Neural cell (in vitro differentiated cells): ENCODE measurements around the gene CHDH. TPM values are rescaled to one million over a fixed set of nuclear protein-coding genes. Genes with fewer than 3 reads are reported as not detected.

Experiments
- H2AFZ ChIP-seq: fragments of 200-600, 300-800 bp; sonication (generic), shearing (Covaris generic); 2 replicates; pipeline ENCODE4 v1.6.0; 2014; ENCODE audit warnings: low read depth, mild to moderate bottlenecking, antibody characterized with exemption, low read length, moderate library complexity
- H3F3A ChIP-seq: fragments of 200-600 bp; shearing (Covaris generic); 2 replicates; pipeline ENCODE4 v1.6.1; 2016; ENCODE audit warnings: mild to moderate bottlenecking, moderate library complexity, mixed read lengths, antibody characterized with exemption, low read length; ENCODE audit not compliant: insufficient read depth, poor library complexity, severe bottlenecking
- H3K27ac ChIP-seq: fragments of 200-600, 300-800 bp; sonication (generic), shearing (Covaris generic); 2 replicates; pipeline ENCODE4 v1.5.1; 2014; ENCODE audit warnings: mild to moderate bottlenecking, low read length, moderate library complexity
- H3K27me3 ChIP-seq: fragments of 300-800, 200-600 bp; sonication (generic), shearing (Covaris generic); 2 replicates; pipeline ENCODE4 v1.6.0; 2014; ENCODE audit warnings: mild to moderate bottlenecking, low read depth, low read length, moderate library complexity; ENCODE audit not compliant: insufficient read depth
- H3K36me3 ChIP-seq: fragments of 300-800, 200-600 bp; sonication (generic), shearing (Covaris generic); 2 replicates; pipeline ENCODE4 v1.5.1; 2014; ENCODE audit warnings: mild to moderate bottlenecking, antibody characterized with exemption, low read length, moderate library complexity; ENCODE audit not compliant: insufficient read depth
- H3K4me2 ChIP-seq: fragments of 300-800, 200-600 bp; sonication (generic), shearing (Covaris generic); 2 replicates; pipeline ENCODE4 v1.6.0; 2014; ENCODE audit warnings: mild to moderate bottlenecking, low read length
- H3K4me3 ChIP-seq: fragments of 300-800, 200-600 bp; sonication (generic), shearing (Covaris generic); 2 replicates; pipeline ENCODE4 v1.5.1; 2014; ENCODE audit warnings: mild to moderate bottlenecking, low read length, moderate library complexity
- H3K79me2 ChIP-seq: fragments of 200-600 bp; shearing (Covaris generic); replicated peaks from 2 replicates; pipeline ENCODE4 v1.6.0; 2014; ENCODE audit warnings: mild to moderate bottlenecking, low read length, moderate library complexity; ENCODE audit not compliant: insufficient read depth
- H3K9ac ChIP-seq: fragments of 300-800, 200-600 bp; sonication (generic), shearing (Covaris generic); 2 replicates; pipeline ENCODE4 v1.6.1; 2016; ENCODE audit warnings: mild to moderate bottlenecking, low read length, mixed read lengths
- H3K9me2 ChIP-seq: fragments of 200-600 bp; shearing (Covaris generic); 2 replicates; pipeline ENCODE4 v1.6.1; 2016; ENCODE audit warnings: mild to moderate bottlenecking, low read length, mixed read lengths; ENCODE audit not compliant: insufficient read depth
- H3K9me3 ChIP-seq: fragments of 200-600, 300-800 bp; sonication (generic), shearing (Covaris generic); 2 replicates; pipeline ENCODE4 v1.6.1; 2016; ENCODE audit warnings: mild to moderate bottlenecking, mixed run types, low read length, moderate library complexity, mixed read lengths
- H4K20me1 ChIP-seq: fragments of 200-600 bp; shearing (Covaris generic); 2 replicates; pipeline ENCODE4 v1.6.1; 2016; ENCODE audit warnings: mild to moderate bottlenecking, mixed run types; ENCODE audit not compliant: insufficient read depth
- CTCF ChIP-seq: fragments of 450-650 bp; IDR thresholded peaks from 2 replicates; pipeline ENCODE4 v1.5.1; 2014; ENCODE audit warnings: antibody characterized with exemption, mild to moderate bottlenecking, moderate library complexity; ENCODE audit not compliant: poor library complexity, severe bottlenecking
- EP300 ChIP-seq: fragments of 450-650 bp; conservative IDR thresholded peaks from 2 replicates; pipeline ENCODE4 v1.6.1; 2014; ENCODE audit warnings: antibody characterized with exemption, mild to moderate bottlenecking, moderate library complexity; ENCODE audit not compliant: poor library complexity, severe bottlenecking
- EZH2 ChIP-seq: fragments of 200-600, 300-800 bp; shearing (Covaris generic), sonication (generic); IDR thresholded peaks from 2 replicates; pipeline ENCODE4 v1.6.1; 2014; ENCODE audit warnings: antibody characterized with exemption, low read length, borderline replicate concordance, mild to moderate bottlenecking; ENCODE audit not compliant: insufficient read depth, poor library complexity, severe bottlenecking
- POLR2AphosphoS5 ChIP-seq: IDR thresholded peaks from 2 replicates; pipeline ENCODE4 v1.6.1; 2012
- RAD21 ChIP-seq: fragments of 450-650 bp; conservative IDR thresholded peaks from 2 replicates; pipeline ENCODE4 v1.6.1; 2014; ENCODE audit warnings: antibody characterized with exemption, mild to moderate bottlenecking, moderate library complexity
- REST ChIP-seq: IDR thresholded peaks from 2 replicates; pipeline ENCODE4 v1.6.1; 2012; ENCODE audit warnings: borderline replicate concordance
- SMC3 ChIP-seq: fragments of 450-650 bp; conservative IDR thresholded peaks from 2 replicates; pipeline ENCODE4 v1.6.1; 2014; ENCODE audit warnings: antibody characterized with exemption, mild to moderate bottlenecking, moderate library complexity; ENCODE audit not compliant: poor library complexity
- TAF1 ChIP-seq: IDR thresholded peaks from 2 replicates; pipeline ENCODE4 v1.6.1; 2012; ENCODE audit warnings: low read depth
- polyA plus RNA-seq: library from polyadenylated mRNA; depleted of rRNA; stranded (reverse); fragments of >200 nt; gene quantifications from 2 replicates; pipeline ENCODE4 v1.2.3, GENCODE V29; 2014

The CHDH gene
- polyA plus RNA-seq, 1 donor from 2014 or later = 0.17 TPM

GRCh38 chr3:53773021-53773436, 73.2 kb downstream of the CHDH start:
- Histone ChIP-seq H3K9me2 (no peaks in the 10 kb centered on the region), H3K9ac (no peak overlapping the region), H3K9me3 (no peaks in the 10 kb centered on the region), H4K20me1 (no peaks in the 10 kb centered on the region), H2AFZ (no peak overlapping the region), H3K4me3 (no peak overlapping the region), H3K36me3 (no peaks in the 10 kb centered on the region), H3K4me2 (no peak overlapping the region), H3K27me3 (no peaks in the 10 kb centered on the region), H3K27ac (no peak overlapping the region), H3F3A (no peaks in the 10 kb centered on the region), H3K79me2 (no peaks in the 10 kb centered on the region)
- TF ChIP-seq CTCF (no peak), EP300 (no peak), RAD21 (no peak)

- H2AFZ ChIP-seq = no peak overlapping the region
- no peaks in the 10 kb centered on the region for H3F3A ChIP-seq
- no peak overlapping the region for H3K27ac ChIP-seq
- H4K20me1 ChIP-seq = no peaks in the 10 kb centered on the region
- H3K9ac ChIP-seq = no peak overlapping the region
- H3K79me2 ChIP-seq = no peaks in the 10 kb centered on the region
- no peaks in the 10 kb centered on the region for H3K9me2 ChIP-seq
- H3K36me3 ChIP-seq = no peaks in the 10 kb centered on the region
- no peak for TF ChIP-seq TAF1
- no peak for TF ChIP-seq POLR2AphosphoS5
- no peak for TF ChIP-seq EP300
- TF ChIP-seq EZH2 = no peak
- TF ChIP-seq SMC3 = no peak
- no peak for TF ChIP-seq CTCF
- TF ChIP-seq REST = no peak
- TF ChIP-seq RAD21 = no peak
- H3K27me3 ChIP-seq = no peaks in the 10 kb centered on the region
- no peak overlapping the region for H3K4me2 ChIP-seq
- H3K4me3 ChIP-seq = no peak overlapping the region
- no peaks in the 10 kb centered on the region for H3K9me3 ChIP-seq
Measured at GRCh38 chr3:53772562-53772961, 73.7 kb downstream of the CHDH start.
